H1 (cell line): Measurements from ENCODE around the gene SMOC2. TPM values are rescaled to one million over a fixed set of nuclear protein-coding genes. Genes with fewer than 3 reads are reported as not detected.

Source experiments
- BRCA1 ChIP-seq: IDR thresholded peaks from 2 replicates; pipeline ENCODE4 v1.6.1; 2012; ENCODE audit warnings: low read depth, low read length, improper control_type of control experiment
- CBX8 ChIP-seq: fragments of 300-800, 300-1000 bp; sonication (generic); IDR thresholded peaks from 2 replicates; pipeline ENCODE4 v1.7.1; 2016; ENCODE audit warnings: low read depth, low read length, borderline replicate concordance
- HDAC2 ChIP-seq, 2 experiments: fragments of 300-600 bp in 1 of 2; sonication (generic) in 1 of 2; IDR thresholded peaks; 2 replicates each; pipeline ENCODE4 v1.6.1; 2011 to 2012; ENCODE audit warnings: low read depth in 2 of 2, low read length in 2 of 2, mild to moderate bottlenecking in 2 of 2, moderate library complexity in 2 of 2, borderline replicate concordance in 1 of 2, inconsistent platforms in 1 of 2
- POU5F1 ChIP-seq: IDR thresholded peaks from 2 replicates; pipeline ENCODE4 v1.6.1; 2011; ENCODE audit warnings: low read depth, mild to moderate bottlenecking, low read length, moderate library complexity
- RNF2 ChIP-seq: fragments of 200-900, 300-1000 bp; sonication (generic); IDR thresholded peaks from 2 replicates; pipeline ENCODE4 v1.7.1; 2016; ENCODE audit warnings: borderline replicate concordance, low read depth, mild to moderate bottlenecking, antibody characterized with exemption, low read length; ENCODE audit not compliant: poor library complexity, severe bottlenecking; ENCODE audit errors: missing control alignments
- SIN3A ChIP-seq, 2 experiments: IDR thresholded peaks in 1 of 2; conservative IDR thresholded peaks in 1 of 2; 2 replicates each; pipeline ENCODE4 v1.6.1; 2011 to 2012; ENCODE audit warnings: low read length in 2 of 2, improper control_type of control experiment in 1 of 2, low read depth in 1 of 2, mild to moderate bottlenecking in 1 of 2
- TAF1 ChIP-seq: IDR thresholded peaks from 2 replicates; pipeline ENCODE4 v1.6.1; 2011; ENCODE audit warnings: mild to moderate bottlenecking, low read depth, low read length
- YY1 ChIP-seq: IDR thresholded peaks from 2 replicates; pipeline ENCODE4 v1.6.1; 2011; ENCODE audit warnings: low read depth, mild to moderate bottlenecking, low read length
- polyA plus RNA-seq, 7 experiments: library from polyadenylated mRNA; depleted of rRNA in 3 of 7; stranded (reverse) in 5 of 7; unstranded in 2 of 7; fragments of >200 nt in 5 of 7; fragments of 200-250 nt in 2 of 7; gene quantifications; 1 replicate in 5 of 7; 2 replicates in 1 of 7; 4 replicates in 1 of 7; pipeline versions ENCODE4 v1.2.1 to v1.2.3, GENCODE V29; 2011 to 2013; ENCODE audit warnings: missing spikeins in 2 of 7, mixed read lengths in 2 of 7
- total RNA-seq: library from RNA; stranded (reverse); fragmentation: NEBNext Ultra II Directional; extraction: Animal tissue kit (Norgen Biotek cat#: 25700); gene quantifications from 2 replicates; pipeline ENCODE4 v1.2.1, GENCODE V29; 2021

SMOC2 gene
- total and polyA plus RNA-seq, 2 of the 8 experiments (the other 6 are each of a cell fraction or from before 2014, with no cell fraction given): 7.7 to 8.5 TPM

DNA sequence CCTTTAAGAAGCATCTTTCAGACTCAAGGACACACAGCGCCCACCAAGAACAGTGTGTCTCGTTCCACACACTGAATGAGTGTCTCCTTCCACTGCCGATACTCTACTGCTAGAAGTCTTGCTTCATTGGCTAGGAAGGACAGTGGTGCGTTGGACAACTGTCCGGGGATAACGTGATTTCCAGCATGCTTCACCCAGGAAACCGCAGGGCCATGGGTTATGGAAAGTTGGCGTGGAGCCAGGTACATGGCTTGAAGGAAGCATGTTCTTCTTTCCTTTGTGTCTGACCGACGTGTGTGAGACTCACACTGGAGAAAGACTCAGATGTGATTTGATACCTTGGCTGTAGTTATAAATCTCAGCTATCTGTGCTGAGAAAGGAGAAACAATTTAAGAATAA is 73.2 kb downstream of the SMOC2 start (continued):
- no peak for TF ChIP-seq SIN3A (conservative IDR thresholded peaks at IDR 0.05 in 1 of 2, IDR thresholded peaks at IDR 0.05 in 1 of 2; ENCODE audit: low read depth in 1 of 2, low read length in 2 of 2)
- no peak for TF ChIP-seq CBX8
- no peak for TF ChIP-seq POU5F1
- no peak for TF ChIP-seq RNF2
- no peak for TF ChIP-seq HDAC2 (IDR thresholded peaks at IDR 0.05; ENCODE audit: borderline replicate concordance in 1 of 2, low read depth in 2 of 2, low read length in 2 of 2)
- TF ChIP-seq TAF1: no peak
- TF ChIP-seq YY1: no peak
- TF ChIP-seq BRCA1: no peak
- TF ChIP-seq, all 59 proteins: peak for 0
